Left ventricle myocardium inferior (tissue), 1 donor: Measurements from ENCODE around the gene NSMF. TPM values are rescaled to one million over a fixed set of nuclear protein-coding genes. Genes with fewer than 3 reads are reported as not detected.
A peak's percentile ranks its signal among the peaks of the same experiment; 100 is the strongest.

ENCODE experiments used
- DNase-seq: peaks from one replicate; pipeline ENCODE4 v3.0.0-alpha.2; 2020
- H3K27ac ChIP-seq: fragments of 200-600 bp; replicated peaks from 2 replicates; pipeline ENCODE4 v1.8.0; 2021
- H3K27me3 ChIP-seq: fragments of 200-600 bp; 2 replicates; pipeline ENCODE4 v1.8.0; 2021; ENCODE audit warnings: low read depth
- H3K36me3 ChIP-seq: fragments of 200-600 bp; 2 replicates; pipeline ENCODE4 v1.8.0; 2021
- H3K4me1 ChIP-seq: fragments of 200-600 bp; 2 replicates; pipeline ENCODE4 v1.8.0; 2021
- H3K4me3 ChIP-seq: fragments of 200-600 bp; 2 replicates; pipeline ENCODE4 v1.8.0; 2021; ENCODE audit warnings: mild to moderate bottlenecking, moderate library complexity
- H3K9me3 ChIP-seq: fragments of 200-600 bp; replicated peaks from 2 replicates; pipeline ENCODE4 v1.8.0; 2021
- intact Hi-C: fragments of 100-400 bp; cut with micrococcal nuclease; formaldehyde crosslinking; loops from one replicate; pipeline ENCODE4 v1.11.0; 2022
- total RNA-seq: library from RNA; stranded (reverse); fragmentation: NEBNext Ultra II Directional; extraction: Animal tissue kit (Norgen Biotek cat#: 25700); gene quantifications from one replicate; pipeline ENCODE4 v1.2.1, GENCODE V29; 2021
- TF ChIP-seq, protein P1 (sequence below): fragments of 200-600 bp; IDR thresholded peaks from 2 replicates; pipeline ENCODE4 v1.8.0; 2021; ENCODE audit warnings: antibody characterized with exemption, mild to moderate bottlenecking, borderline replicate concordance
- donor health status: DM: no; HTN: yes; CAD: no; lungs with severe emphysema.

NSMF gene
- total RNA-seq, 1 donor from 2014 or later, result 9.8 TPM

DNA sequence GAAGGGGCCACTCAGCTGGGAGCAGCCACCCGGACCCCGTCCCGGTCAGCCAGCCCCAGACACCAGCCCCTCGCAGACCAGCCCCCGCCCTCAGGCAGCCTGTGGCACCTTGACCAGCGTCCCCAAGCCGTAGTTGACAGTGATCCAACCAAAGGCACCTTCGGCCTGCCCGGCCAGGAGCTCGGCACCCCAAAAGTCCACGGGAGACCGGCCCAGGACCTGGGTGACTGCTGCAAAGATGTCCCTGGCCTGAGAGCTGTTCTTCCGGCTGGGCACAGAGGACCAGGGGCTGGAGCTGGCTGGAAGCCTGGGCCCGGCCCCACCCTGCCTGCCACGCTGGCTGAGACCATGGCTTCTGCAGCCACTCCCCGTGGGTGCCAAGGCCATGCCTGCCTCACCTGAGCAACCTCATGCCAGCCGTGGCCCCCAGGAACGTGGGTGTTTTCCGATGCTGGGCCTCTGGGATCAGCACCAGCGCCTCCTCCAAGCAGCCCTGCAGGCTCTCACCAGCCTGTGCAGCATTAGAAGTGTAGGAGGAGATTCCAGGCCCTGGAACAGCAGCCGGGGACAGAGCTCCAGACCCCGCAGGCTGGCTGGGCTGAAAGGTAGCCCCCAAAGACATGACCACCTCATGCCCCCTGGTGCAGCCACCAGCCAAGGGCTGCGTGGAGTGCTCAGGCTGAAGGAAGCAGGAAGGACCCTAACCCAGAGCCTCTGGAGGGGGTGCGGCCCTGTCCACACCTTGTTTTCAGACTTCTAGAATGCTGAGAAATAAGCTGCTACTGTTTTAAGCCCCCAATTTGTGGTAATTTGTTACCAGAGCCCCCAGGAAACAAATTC, 22.2 kb downstream of the NSMF start:
- H3K4me3 ChIP-seq, result no peak overlapping the region
- no peak overlapping the region for H3K27ac ChIP-seq
- TF ChIP-seq, protein P1, sequence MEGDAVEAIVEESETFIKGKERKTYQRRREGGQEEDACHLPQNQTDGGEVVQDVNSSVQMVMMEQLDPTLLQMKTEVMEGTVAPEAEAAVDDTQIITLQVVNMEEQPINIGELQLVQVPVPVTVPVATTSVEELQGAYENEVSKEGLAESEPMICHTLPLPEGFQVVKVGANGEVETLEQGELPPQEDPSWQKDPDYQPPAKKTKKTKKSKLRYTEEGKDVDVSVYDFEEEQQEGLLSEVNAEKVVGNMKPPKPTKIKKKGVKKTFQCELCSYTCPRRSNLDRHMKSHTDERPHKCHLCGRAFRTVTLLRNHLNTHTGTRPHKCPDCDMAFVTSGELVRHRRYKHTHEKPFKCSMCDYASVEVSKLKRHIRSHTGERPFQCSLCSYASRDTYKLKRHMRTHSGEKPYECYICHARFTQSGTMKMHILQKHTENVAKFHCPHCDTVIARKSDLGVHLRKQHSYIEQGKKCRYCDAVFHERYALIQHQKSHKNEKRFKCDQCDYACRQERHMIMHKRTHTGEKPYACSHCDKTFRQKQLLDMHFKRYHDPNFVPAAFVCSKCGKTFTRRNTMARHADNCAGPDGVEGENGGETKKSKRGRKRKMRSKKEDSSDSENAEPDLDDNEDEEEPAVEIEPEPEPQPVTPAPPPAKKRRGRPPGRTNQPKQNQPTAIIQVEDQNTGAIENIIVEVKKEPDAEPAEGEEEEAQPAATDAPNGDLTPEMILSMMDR, result no peak
- peaks cover 18% of the 10 kb centered on the region for H3K4me1 ChIP-seq
- no peak for DNase-seq
- intact Hi-C loops, result no loop called here
- H3K27me3 ChIP-seq, result peaks cover 21% of the 10 kb centered on the region
- no peaks in the 10 kb centered on the region for H3K9me3 ChIP-seq
- H3K36me3 ChIP-seq, result no peaks in the 10 kb centered on the region

DNA sequence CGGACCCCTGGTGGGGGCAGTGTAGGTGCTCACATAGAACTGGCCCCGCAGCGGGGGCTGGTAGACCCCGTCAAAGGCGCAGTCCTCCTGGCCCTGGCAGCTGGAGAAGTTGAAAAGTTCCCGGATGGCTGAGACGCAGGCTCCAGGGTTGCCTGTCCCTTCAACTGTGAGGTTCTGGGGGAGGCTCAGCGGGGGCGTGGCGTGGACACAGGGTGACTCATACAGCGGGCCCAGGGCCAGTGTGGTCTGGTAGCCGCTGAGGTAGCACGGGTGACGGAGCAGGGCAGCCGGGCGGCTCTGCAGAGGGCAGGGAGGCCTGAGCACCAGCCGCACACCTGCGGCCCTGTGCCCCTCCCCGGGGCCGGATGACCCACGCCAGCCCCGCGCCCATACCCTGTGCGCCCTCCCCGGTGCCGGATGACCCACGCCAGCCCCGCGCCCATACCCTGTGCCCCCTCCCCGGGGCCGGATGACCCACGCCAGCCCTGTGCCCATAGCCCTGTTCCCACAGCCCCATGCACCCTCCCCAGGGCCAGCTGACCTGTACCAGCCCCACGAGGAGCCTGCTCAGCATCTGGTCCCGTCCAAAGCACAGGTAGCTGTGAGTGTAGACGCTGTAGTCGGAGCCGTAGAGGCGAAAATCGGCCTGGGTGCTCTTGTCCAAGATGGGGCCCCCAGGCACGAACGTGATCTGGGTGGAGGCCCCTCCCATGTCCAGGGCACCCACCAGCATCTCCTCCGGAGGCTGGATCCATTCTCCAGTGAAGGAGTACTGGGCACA, 23.0 kb downstream of the NSMF start:
- peaks cover 10% of the 10 kb centered on the region for H3K4me1 ChIP-seq
- TF ChIP-seq, protein P1, result no peak
- no peaks in the 10 kb centered on the region for H3K9me3 ChIP-seq
- no peak overlapping the region for H3K4me3 ChIP-seq
- H3K27ac ChIP-seq, result no peak overlapping the region
- DNase-seq, result peak; percentile 38
- no peaks in the 10 kb centered on the region for H3K36me3 ChIP-seq
- intact Hi-C loops, result no loop called here
- H3K27me3 ChIP-seq, result peaks cover 13% of the 10 kb centered on the region

DNA sequence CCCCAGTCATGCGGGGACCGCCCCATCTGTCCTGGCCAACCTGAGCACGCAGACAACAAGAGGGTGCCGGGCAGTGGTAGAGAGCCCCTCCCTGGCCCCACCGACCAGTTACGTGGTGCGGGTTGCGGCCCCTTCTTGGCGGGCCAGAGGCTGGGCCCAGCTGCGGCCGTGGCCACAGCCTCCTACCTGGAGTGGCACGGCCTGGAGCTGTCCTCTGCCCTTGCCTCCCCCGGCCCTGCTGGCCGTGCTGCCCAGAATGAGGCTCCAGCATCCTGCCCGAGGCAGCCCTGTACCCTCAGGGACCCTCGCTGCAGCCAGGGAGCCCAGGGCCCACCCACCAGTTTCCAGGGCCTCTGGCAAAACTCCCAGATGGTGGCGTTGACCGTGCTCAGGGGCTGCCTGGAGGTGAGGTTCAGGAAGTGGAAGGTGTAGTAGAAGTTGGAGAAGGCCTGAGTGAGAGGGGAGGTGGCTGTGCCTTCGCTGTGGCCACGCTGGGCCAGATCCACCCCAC, 23.7 kb downstream of the NSMF start:
- intact Hi-C loops, result no loop called here
- DNase-seq, result peak; percentile 7
- Histone ChIP-seq H3K36me3 (no peaks in the 10 kb centered on the region), H3K4me1 (peaks cover 9% of the 10 kb centered on the region), H3K27me3 (peaks cover 12% of the 10 kb centered on the region), H3K9me3 (no peaks in the 10 kb centered on the region), H3K4me3 (no peak overlapping the region), H3K27ac (no peak overlapping the region)
- TF ChIP-seq, protein P1, result no peak

GRCh38 chr9:137434498-137435380, 24.4 kb downstream of the NSMF start:
- no peaks in the 10 kb centered on the region for H3K9me3 ChIP-seq
- H3K36me3 ChIP-seq, result no peaks in the 10 kb centered on the region
- peaks cover 9% of the 10 kb centered on the region for H3K4me1 ChIP-seq
- H3K4me3 ChIP-seq, result no peak overlapping the region
- DNase-seq, result peak; percentile 9
- H3K27me3 ChIP-seq, result peaks cover 12% of the 10 kb centered on the region
- no peak overlapping the region for H3K27ac ChIP-seq
- intact Hi-C loops, result no loop called here
- TF ChIP-seq, protein P1, result no peak

DNA sequence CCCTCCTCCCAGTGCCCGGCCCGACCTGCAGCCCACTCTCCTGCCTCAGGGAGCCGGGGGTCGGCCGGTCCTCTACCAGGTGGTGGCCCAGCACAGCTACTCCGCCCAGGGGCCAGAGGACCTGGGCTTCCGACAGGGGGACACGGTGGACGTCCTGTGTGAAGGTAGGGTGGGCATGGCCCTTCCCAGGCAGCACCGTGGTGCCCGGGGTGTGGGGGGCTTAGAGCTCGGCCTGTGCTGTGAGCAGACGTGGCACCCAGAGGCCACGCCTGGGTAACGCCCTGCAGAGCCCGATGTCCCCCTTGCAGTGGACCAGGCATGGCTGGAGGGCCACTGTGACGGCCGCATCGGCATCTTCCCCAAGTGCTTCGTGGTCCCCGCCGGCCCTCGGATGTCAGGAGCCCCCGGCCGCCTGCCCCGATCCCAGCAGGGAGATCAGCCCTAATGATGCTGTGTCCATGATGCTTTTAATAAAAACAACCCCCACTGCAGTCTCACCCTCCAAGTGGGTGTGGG, 25.2 kb downstream of the NSMF start:
- Histone ChIP-seq H3K4me3 (no peak overlapping the region), H3K36me3 (no peaks in the 10 kb centered on the region), H3K4me1 (peaks cover 3% of the 10 kb centered on the region), H3K9me3 (no peaks in the 10 kb centered on the region), H3K27ac (no peak overlapping the region), H3K27me3 (peaks cover 5% of the 10 kb centered on the region)
- intact Hi-C loops, result no loop called here
- TF ChIP-seq, protein P1, result no peak
- DNase-seq, result peak; percentile 11
